ENCODE measurements around the gene BCL2L14. TPM values are rescaled to one million over a fixed set of nuclear protein-coding genes. Genes with fewer than 3 reads are reported as not detected.
"Not testable (repeated sequence)": the region's sequence is repeated elsewhere in the genome, so short reads cannot be mapped to it uniquely, and the experiment has no call there.

Gene BCL2L14
- total and polyA plus RNA-seq, 2 experiments from 2014 or later = not detected

GRCh38 chr12:12138203-12139154, 67.7 kb downstream of the BCL2L14 start:
- DNase-seq (ENCODE audit: low read depth in 1 of 2, low spot score in 1 of 2) = no peak
- Histone ChIP-seq H3K36me3 (peaks cover 16% of the 10 kb centered on the region), H3K9me3 (ENCODE audit: low read depth) (no peaks in the 10 kb centered on the region), H3K4me1 (ENCODE audit: low read depth) (no peaks in the 10 kb centered on the region), H3K27me3 (no peaks in the 10 kb centered on the region), H3K4me3 (no peak overlapping the region), H3K27ac (no peak overlapping the region)
- TF ChIP-seq CTCF (IDR thresholded peaks at IDR 0.05; ENCODE audit: low read depth, low read length) = no peak

- Histone ChIP-seq H3K4me1 (ENCODE audit: low read depth) (no peaks in the 10 kb centered on the region), H3K9me3 (ENCODE audit: low read depth) (no peaks in the 10 kb centered on the region), H3K27me3 (no peaks in the 10 kb centered on the region), H3K27ac (no peak overlapping the region), H3K36me3 (peaks cover 17% of the 10 kb centered on the region), H3K4me3 (no peak overlapping the region)
- DNase-seq (ENCODE audit: low read depth in 1 of 2, low spot score in 1 of 2) = no peak
- no peak for TF ChIP-seq CTCF (IDR thresholded peaks at IDR 0.05; ENCODE audit: low read depth, low read length)
Observed at GRCh38 chr12:12141000-12141399, 70.3 kb downstream of the BCL2L14 start.

- not testable (repeated sequence) for H3K27ac ChIP-seq; H3K4me3 ChIP-seq; H3K27me3 ChIP-seq; H3K9me3 ChIP-seq (ENCODE audit: low read depth); H3K4me1 ChIP-seq (ENCODE audit: low read depth); DNase-seq (ENCODE audit: low read depth in 1 of 2, low spot score in 1 of 2)
- peaks cover 20% of the 10 kb centered on the region for H3K36me3 ChIP-seq
Observed at GRCh38 chr12:12144531-12144930, 73.8 kb downstream of the BCL2L14 start.

GRCh38 chr12:12147111-12147510, 76.4 kb downstream of the BCL2L14 start:
- no peaks in the 10 kb centered on the region for H3K9me3 ChIP-seq (ENCODE audit: low read depth)
- no peaks in the 10 kb centered on the region for H3K27me3 ChIP-seq
- no peak for TF ChIP-seq CTCF (IDR thresholded peaks at IDR 0.05; ENCODE audit: low read depth, low read length)
- H3K27ac ChIP-seq = no peak overlapping the region
- H3K4me1 ChIP-seq (ENCODE audit: low read depth) = no peaks in the 10 kb centered on the region
- peaks cover 33% of the 10 kb centered on the region for H3K36me3 ChIP-seq
- DNase-seq (ENCODE audit: low read depth in 1 of 2, low spot score in 1 of 2) = no peak
- no peak overlapping the region for H3K4me3 ChIP-seq

Other genes starting within 250 kb of the BCL2L14 start
- gene LRP6, start 196.1 kb downstream of the BCL2L14 start, total RNA-seq = 24.4 and 25.4 TPM in 2 replicates
- gene LRP6, start 196.1 kb downstream of the BCL2L14 start, polyA plus RNA-seq = 18.1 and 22.0 TPM in 2 replicates